Parathyroid adenoma (tissue), 2 donors: ENCODE measurements around the gene EPHX1.

ENCODE experiments used
- H2AFZ ChIP-seq: fragments of 300-600 bp; sonication (generic); one replicate; pipeline ENCODE4 v1.7.0; 2017; ENCODE audit warnings: antibody characterized with exemption, mild to moderate bottlenecking
- H3K27ac ChIP-seq: fragments of 300-600 bp; sonication (generic); one replicate; pipeline ENCODE4 v1.7.0; 2017
- H3K27me3 ChIP-seq: fragments of 300-600 bp; sonication (generic); one replicate; pipeline ENCODE4 v1.7.0; 2017; ENCODE audit warnings: low read length; ENCODE audit not compliant: control insufficient read depth, insufficient read depth
- H3K36me3 ChIP-seq: fragments of 300-600 bp; sonication (generic); one replicate; pipeline ENCODE4 v1.7.0; 2017; ENCODE audit warnings: low read length; ENCODE audit not compliant: control insufficient read depth, insufficient read depth
- H3K4me1 ChIP-seq: fragments of 300-600 bp; sonication (generic); one replicate; pipeline ENCODE4 v1.7.0; 2017; ENCODE audit warnings: control low read depth
- H3K4me2 ChIP-seq: fragments of 300-600 bp; sonication (generic); one replicate; pipeline ENCODE4 v1.7.0; 2017; ENCODE audit warnings: low read length
- H3K4me3 ChIP-seq: fragments of 300-600 bp; sonication (generic); one replicate; pipeline ENCODE4 v1.7.0; 2017; ENCODE audit warnings: low read depth, low read length
- H3K79me2 ChIP-seq: fragments of 300-600 bp; sonication (generic); one replicate; pipeline ENCODE4 v1.7.0; 2017; ENCODE audit warnings: control low read depth
- H3K9ac ChIP-seq: fragments of 300-600 bp; sonication (generic); one replicate; pipeline ENCODE4 v1.7.0; 2017; ENCODE audit warnings: mild to moderate bottlenecking
- H3K9me3 ChIP-seq: fragments of 300-600 bp; sonication (generic); one replicate; pipeline ENCODE4 v1.7.0; 2017; ENCODE audit warnings: low read length; ENCODE audit not compliant: control insufficient read depth
- CTCF ChIP-seq: fragments of 300-600 bp; sonication (generic); IDR thresholded peaks from one replicate; pipeline ENCODE4 v1.7.0; 2017; ENCODE audit warnings: antibody characterized with exemption, mild to moderate bottlenecking
- donor health status: primary hyperparathyroidism.

The EPHX1 gene

GRCh38 chr1:225768662-225769426 is 41.1 kb upstream of the EPHX1 start:
- H3K4me2 ChIP-seq: peak overlapping the region; percentile 36
- H3K27ac ChIP-seq: peak overlapping the region; percentile 80

GRCh38 chr1:225769687-225770086 is 40.2 kb upstream of the EPHX1 start:
- Histone ChIP-seq H3K27ac (peak overlapping the region; percentile 80), H3K9me3 (no peaks in the 10 kb centered on the region), H3K4me1 (peaks cover 30% of the 10 kb centered on the region), H3K4me2 (no peak overlapping the region), H3K36me3 (no peaks in the 10 kb centered on the region), H2AFZ (peak overlapping the region; percentile 64), H3K79me2 (no peaks in the 10 kb centered on the region), H3K9ac (no peak overlapping the region), H3K27me3 (no peaks in the 10 kb centered on the region), H3K4me3 (no peak overlapping the region)
- TF ChIP-seq CTCF: no peak

More at GRCh38 chr1:225768662-225769426, 41.1 kb upstream of the EPHX1 start:
- peaks cover 30% of the 10 kb centered on the region for H3K4me1 ChIP-seq
- H3K9me3 ChIP-seq: no peaks in the 10 kb centered on the region
- no peaks in the 10 kb centered on the region for H3K27me3 ChIP-seq
- no peaks in the 10 kb centered on the region for H3K36me3 ChIP-seq
- no peak overlapping the region for H3K9ac ChIP-seq
- H3K79me2 ChIP-seq: no peaks in the 10 kb centered on the region
- no peak for TF ChIP-seq CTCF
- H2AFZ ChIP-seq: peak overlapping the region; percentile 64
- no peak overlapping the region for H3K4me3 ChIP-seq

- H3K9ac ChIP-seq: no peak overlapping the region
- no peak overlapping the region for H3K4me3 ChIP-seq
- TF ChIP-seq CTCF: peak; percentile 5
- H3K79me2 ChIP-seq: no peaks in the 10 kb centered on the region
- peak overlapping the region; percentile 28 for H2AFZ ChIP-seq
- H3K36me3 ChIP-seq: no peaks in the 10 kb centered on the region
- no peak overlapping the region for H3K27ac ChIP-seq
- no peaks in the 10 kb centered on the region for H3K27me3 ChIP-seq
- H3K4me2 ChIP-seq: no peak overlapping the region
- no peaks in the 10 kb centered on the region for H3K9me3 ChIP-seq
- H3K4me1 ChIP-seq: peaks cover 30% of the 10 kb centered on the region
Measured at GRCh38 chr1:225770561-225771248, 39.2 kb upstream of the EPHX1 start.

GRCh38 chr1:225771661-225772322 is 38.1 kb upstream of the EPHX1 start:
- Histone ChIP-seq H3K4me3 (no peak overlapping the region), H2AFZ (peak overlapping the region; percentile 69), H3K27ac (peak overlapping the region; percentile 24), H3K9me3 (no peaks in the 10 kb centered on the region), H3K4me2 (no peak overlapping the region), H3K79me2 (no peaks in the 10 kb centered on the region), H3K36me3 (no peaks in the 10 kb centered on the region), H3K4me1 (peaks cover 30% of the 10 kb centered on the region), H3K9ac (no peak overlapping the region), H3K27me3 (no peaks in the 10 kb centered on the region)
- no peak for TF ChIP-seq CTCF
